ENCODE results near the gene ZSWIM4.

DNA sequence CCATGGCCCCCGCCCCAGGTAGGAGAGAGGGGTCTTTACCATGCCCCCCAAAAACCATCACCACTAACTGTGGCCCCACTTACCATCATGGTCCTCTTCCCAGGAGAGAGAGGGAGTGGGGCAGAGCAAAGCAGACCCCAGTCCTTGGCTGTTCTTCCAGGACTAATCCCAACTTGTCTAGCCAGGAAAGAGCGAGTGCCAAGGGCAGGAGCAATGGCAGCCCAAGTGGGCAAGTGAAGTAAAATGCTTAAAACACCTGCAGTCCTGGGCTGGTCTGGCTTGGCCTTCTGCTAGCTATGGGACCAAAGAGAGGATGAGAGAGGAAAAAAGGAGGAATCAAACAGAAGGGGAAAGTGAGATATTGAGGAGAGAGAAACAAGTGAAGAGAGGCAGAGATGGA is 17.9 kb downstream of the ZSWIM4 start:
- TF ChIP-seq, protein P1, sequence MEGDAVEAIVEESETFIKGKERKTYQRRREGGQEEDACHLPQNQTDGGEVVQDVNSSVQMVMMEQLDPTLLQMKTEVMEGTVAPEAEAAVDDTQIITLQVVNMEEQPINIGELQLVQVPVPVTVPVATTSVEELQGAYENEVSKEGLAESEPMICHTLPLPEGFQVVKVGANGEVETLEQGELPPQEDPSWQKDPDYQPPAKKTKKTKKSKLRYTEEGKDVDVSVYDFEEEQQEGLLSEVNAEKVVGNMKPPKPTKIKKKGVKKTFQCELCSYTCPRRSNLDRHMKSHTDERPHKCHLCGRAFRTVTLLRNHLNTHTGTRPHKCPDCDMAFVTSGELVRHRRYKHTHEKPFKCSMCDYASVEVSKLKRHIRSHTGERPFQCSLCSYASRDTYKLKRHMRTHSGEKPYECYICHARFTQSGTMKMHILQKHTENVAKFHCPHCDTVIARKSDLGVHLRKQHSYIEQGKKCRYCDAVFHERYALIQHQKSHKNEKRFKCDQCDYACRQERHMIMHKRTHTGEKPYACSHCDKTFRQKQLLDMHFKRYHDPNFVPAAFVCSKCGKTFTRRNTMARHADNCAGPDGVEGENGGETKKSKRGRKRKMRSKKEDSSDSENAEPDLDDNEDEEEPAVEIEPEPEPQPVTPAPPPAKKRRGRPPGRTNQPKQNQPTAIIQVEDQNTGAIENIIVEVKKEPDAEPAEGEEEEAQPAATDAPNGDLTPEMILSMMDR (IDR thresholded peaks at IDR 0.05): no peak
- no peak for TF ChIP-seq POLR2A (IDR thresholded peaks at IDR 0.05)

All from ovary (tissue), 3 donors.